ENCODE measurements around the gene RNF25. TPM values are rescaled to one million over a fixed set of nuclear protein-coding genes. Genes with fewer than 3 reads are reported as not detected.

The RNF25 gene
- total and polyA plus RNA-seq, 2 of the 8 experiments (the other 6 are each of a cell fraction or from before 2014, with no cell fraction given): 19.6 to 29.6 TPM

DNA sequence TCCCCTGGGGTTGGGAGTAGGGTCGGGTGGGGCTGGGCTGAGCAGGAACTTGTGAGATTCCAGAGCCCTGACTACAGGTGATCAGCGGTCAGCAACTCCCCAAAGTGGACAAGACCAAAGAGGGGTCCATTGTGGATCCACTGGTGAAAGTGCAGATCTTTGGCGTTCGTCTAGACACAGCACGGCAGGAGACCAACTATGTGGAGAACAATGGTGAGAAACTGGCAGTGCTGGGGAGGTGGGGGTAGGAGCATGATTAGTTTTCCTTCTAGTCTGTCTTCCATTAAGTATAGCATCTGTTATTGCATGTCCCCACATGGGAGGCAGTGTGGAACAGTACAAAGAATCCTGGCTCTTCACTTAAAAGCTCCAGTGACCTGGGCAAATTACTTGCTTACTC lies 36.1 kb downstream of the RNF25 start (continued):
- TF ChIP-seq ASH2L (IDR thresholded peaks at IDR 0.05; ENCODE audit: low read length) (no peak), EP300 (IDR thresholded peaks at IDR 0.05; ENCODE audit: borderline replicate concordance in 1 of 2, low read depth in 2 of 2, low read length in 2 of 2) (no peak)

Data from H1 (cell line).